Activated naive CD4-positive, alpha-beta T cell treated with anti-CD3 and anti-CD28 coated beads, Interleukin-2, amount 10 ng/mL, durations not matched to agents 7 days and 5 days (primary cell): Measurements from ENCODE around the gene SLC18A2.

Experiments used
- CTCF ChIA-PET: fragments of 350-600 bp; sonication (Branson Sonifier 250); formaldehyde crosslinking; loops from one replicate; lab custom pipeline; 2021; ENCODE audit warnings: antibody characterized with exemption; lab: Charles Lee
- DNase-seq: peaks from one replicate; pipeline ENCODE4 v3.0.0-alpha.2; 2020
- H3K27ac Mint-ChIP-seq: one replicate; pipeline ENCODE4 v1.8.0; 2021; ENCODE audit warnings: mild to moderate bottlenecking, moderate library complexity, mixed read lengths
- H3K27me3 Mint-ChIP-seq: one replicate; pipeline ENCODE4 v1.8.0; 2021; ENCODE audit warnings: mild to moderate bottlenecking, mixed read lengths
- H3K36me3 Mint-ChIP-seq: one replicate; pipeline ENCODE4 v1.8.0; 2021; ENCODE audit warnings: mixed read lengths
- H3K4me1 Mint-ChIP-seq: one replicate; pipeline ENCODE4 v1.8.0; 2021; ENCODE audit warnings: mixed read lengths
- H3K4me3 Mint-ChIP-seq: one replicate; pipeline ENCODE4 v1.8.0; 2021; ENCODE audit warnings: mild to moderate bottlenecking, moderate library complexity, mixed read lengths
- H3K9me3 Mint-ChIP-seq: one replicate; pipeline ENCODE4 v1.8.0; 2021; ENCODE audit warnings: mixed read lengths

Gene SLC18A2

GRCh38 chr10:117240621-117241529 lies at the start of gene SLC18A2:
TSS of gene SLC18A2 (plus strand) at chr10:117241114. CDS start at chr10:117241694, 580 bp downstream.
- no peak within 1 kb of the TSS for H3K27ac Mint-ChIP-seq
- peaks cover 3% of the 10 kb centered on the region for H3K4me1 Mint-ChIP-seq
- H3K36me3 Mint-ChIP-seq: no peaks in the 10 kb centered on the region
- DNase-seq: no peak
- H3K4me3 Mint-ChIP-seq: no peak within 1 kb of the TSS
- H3K27me3 Mint-ChIP-seq: peaks cover 78% of the 10 kb centered on the region
- CTCF ChIA-PET: no interaction called here
- H3K9me3 Mint-ChIP-seq: no peaks in the 10 kb centered on the region

- H3K27me3 Mint-ChIP-seq: no peaks in the 10 kb centered on the region
Observed at GRCh38 chr10:117197189-117197588, 43.7 kb upstream of the SLC18A2 start, which contains the start of gene KCNK18. TSS of gene KCNK18 (plus strand) at chr10:117197489. CDS start at chr10:117197489, 0 bp downstream.

GRCh38 chr10:117198088-117198487 lies 42.8 kb upstream of the SLC18A2 start:
- no peak for DNase-seq
- H3K4me3 Mint-ChIP-seq: no peak overlapping the region
- H3K27ac Mint-ChIP-seq: no peak overlapping the region
- no peaks in the 10 kb centered on the region for H3K27me3 Mint-ChIP-seq
- CTCF ChIA-PET: no interaction called here
- H3K36me3 Mint-ChIP-seq: no peaks in the 10 kb centered on the region
- H3K4me1 Mint-ChIP-seq: no peaks in the 10 kb centered on the region
- H3K9me3 Mint-ChIP-seq: no peaks in the 10 kb centered on the region

More at GRCh38 chr10:117197189-117197588, 43.7 kb upstream of the SLC18A2 start, which contains the start of gene KCNK18:
- Mint-ChIP-seq H3K36me3 (no peaks in the 10 kb centered on the region), H3K4me1 (no peaks in the 10 kb centered on the region), H3K9me3 (no peaks in the 10 kb centered on the region), H3K4me3 (no peak within 1 kb of the TSS), H3K27ac (no peak within 1 kb of the TSS)
- no peak for DNase-seq
- CTCF ChIA-PET: interaction anchor here (0.6 kb wide), 1 partner anchor 617 kb away, joined by 3 read pairs; no protein-coding TSS in a partner anchor

GRCh38 chr10:117201826-117202225 lies 39.1 kb upstream of the SLC18A2 start:
- DNase-seq: no peak
- no peaks in the 10 kb centered on the region for H3K27me3 Mint-ChIP-seq
- no peak overlapping the region for H3K27ac Mint-ChIP-seq
- H3K36me3 Mint-ChIP-seq: no peaks in the 10 kb centered on the region
- H3K4me3 Mint-ChIP-seq: no peak overlapping the region
- CTCF ChIA-PET: interaction anchor here (1.2 kb wide), 1 partner anchor 15 kb away, joined by 3 read pairs; no protein-coding TSS in a partner anchor
- no peaks in the 10 kb centered on the region for H3K9me3 Mint-ChIP-seq
- H3K4me1 Mint-ChIP-seq: no peaks in the 10 kb centered on the region

GRCh38 chr10:117204316-117204715 lies 36.6 kb upstream of the SLC18A2 start:
- DNase-seq: peak; percentile 5
- CTCF ChIA-PET: interaction anchor here (1.4 kb wide), 1 partner anchor 12 kb away, joined by 5 read pairs; no protein-coding TSS in a partner anchor
- H3K36me3 Mint-ChIP-seq: no peaks in the 10 kb centered on the region
- H3K4me1 Mint-ChIP-seq: no peaks in the 10 kb centered on the region
- H3K4me3 Mint-ChIP-seq: no peak overlapping the region
- no peaks in the 10 kb centered on the region for H3K9me3 Mint-ChIP-seq
- no peak overlapping the region for H3K27ac Mint-ChIP-seq
- peaks cover 4% of the 10 kb centered on the region for H3K27me3 Mint-ChIP-seq

- CTCF ChIA-PET: interaction anchor here (1.1 to 1.4 kb wide), 2 partner anchors 14 to 38 kb away, joined by 3 read pairs; no protein-coding TSS in a partner anchor
- DNase-seq: no peak
- Mint-ChIP-seq H3K27me3 (peaks cover 49% of the 10 kb centered on the region), H3K4me3 (no peak overlapping the region), H3K4me1 (peaks cover 4% of the 10 kb centered on the region), H3K27ac (no peak overlapping the region), H3K9me3 (peaks cover 5% of the 10 kb centered on the region), H3K36me3 (no peaks in the 10 kb centered on the region)
Observed at GRCh38 chr10:117212176-117212575, 28.7 kb upstream of the SLC18A2 start.

GRCh38 chr10:117214401-117214800 lies 26.5 kb upstream of the SLC18A2 start:
- H3K9me3 Mint-ChIP-seq: peaks cover 5% of the 10 kb centered on the region
- CTCF ChIA-PET: interaction anchor here (3.3 to 5.2 kb wide), 2 partner anchors 104 to 108 kb away, joined by 14 to 102 read pairs; no protein-coding TSS in a partner anchor
- no peak for DNase-seq
- H3K36me3 Mint-ChIP-seq: no peaks in the 10 kb centered on the region
- H3K4me3 Mint-ChIP-seq: no peak overlapping the region
- peaks cover 8% of the 10 kb centered on the region for H3K4me1 Mint-ChIP-seq
- H3K27ac Mint-ChIP-seq: no peak overlapping the region
- H3K27me3 Mint-ChIP-seq: peaks cover 61% of the 10 kb centered on the region

- H3K4me1 Mint-ChIP-seq: peaks cover 8% of the 10 kb centered on the region
- CTCF ChIA-PET: interaction anchor here (3.3 to 5.2 kb wide), 3 partner anchors 72 to 108 kb away, joined by 11 to 102 read pairs (median 14); no protein-coding TSS in a partner anchor
- peaks cover 5% of the 10 kb centered on the region for H3K9me3 Mint-ChIP-seq
- no peaks in the 10 kb centered on the region for H3K36me3 Mint-ChIP-seq
- no peak for DNase-seq
- H3K27me3 Mint-ChIP-seq: peaks cover 56% of the 10 kb centered on the region
- H3K4me3 Mint-ChIP-seq: no peak overlapping the region
- H3K27ac Mint-ChIP-seq: no peak overlapping the region
Observed at GRCh38 chr10:117215079-117215478, 25.8 kb upstream of the SLC18A2 start.

- Mint-ChIP-seq H3K4me1 (peaks cover 8% of the 10 kb centered on the region), H3K36me3 (no peaks in the 10 kb centered on the region), H3K4me3 (no peak overlapping the region), H3K27me3 (peaks cover 56% of the 10 kb centered on the region), H3K9me3 (peaks cover 5% of the 10 kb centered on the region), H3K27ac (no peak overlapping the region)
- CTCF ChIA-PET: interaction anchor here (0.6 to 5.2 kb wide), 36 partner anchors 9 to 534 kb away, joined by 3 to 102 read pairs (median 4); no protein-coding TSS in a partner anchor
- DNase-seq: no peak
Observed at GRCh38 chr10:117216028-117216427, 24.9 kb upstream of the SLC18A2 start.

GRCh38 chr10:117216611-117217195 lies 24.2 kb upstream of the SLC18A2 start:
- Mint-ChIP-seq H3K36me3 (no peaks in the 10 kb centered on the region), H3K9me3 (peaks cover 5% of the 10 kb centered on the region), H3K27me3 (peaks cover 56% of the 10 kb centered on the region)

GRCh38 chr10:117217196-117217761 lies 23.6 kb upstream of the SLC18A2 start:
- peak; percentile 45 for DNase-seq
- Mint-ChIP-seq H3K4me1 (peaks cover 8% of the 10 kb centered on the region), H3K27ac (no peak overlapping the region), H3K27me3 (peaks cover 56% of the 10 kb centered on the region), H3K36me3 (no peaks in the 10 kb centered on the region), H3K4me3 (peak overlapping the region; percentile 65), H3K9me3 (no peaks in the 10 kb centered on the region)
- CTCF ChIA-PET: interaction anchor here (0.7 to 5.2 kb wide), 34 partner anchors 10 to 535 kb away, joined by 3 to 102 read pairs (median 4); no protein-coding TSS in a partner anchor

More at GRCh38 chr10:117216611-117217195, 24.2 kb upstream of the SLC18A2 start:
- CTCF ChIA-PET: interaction anchor here (0.6 to 5.2 kb wide), 42 partner anchors 10 to 535 kb away, joined by 3 to 102 read pairs (median 4); no protein-coding TSS in a partner anchor
- peak; percentile 72 for DNase-seq
- Mint-ChIP-seq H3K27ac (no peak overlapping the region), H3K4me1 (peaks cover 8% of the 10 kb centered on the region), H3K4me3 (peak overlapping the region; percentile 65)

GRCh38 chr10:117218654-117219053 lies 22.3 kb upstream of the SLC18A2 start:
- CTCF ChIA-PET: interaction anchor here (1.2 to 5.2 kb wide), 3 partner anchors 31 to 314 kb away, joined by 3 to 102 read pairs (median 5); no protein-coding TSS in a partner anchor
- Mint-ChIP-seq H3K27me3 (peaks cover 49% of the 10 kb centered on the region), H3K4me3 (no peak overlapping the region), H3K27ac (no peak overlapping the region), H3K9me3 (no peaks in the 10 kb centered on the region), H3K36me3 (no peaks in the 10 kb centered on the region), H3K4me1 (peaks cover 8% of the 10 kb centered on the region)
- no peak for DNase-seq

GRCh38 chr10:117221156-117221711 lies 19.7 kb upstream of the SLC18A2 start:
- H3K36me3 Mint-ChIP-seq: no peaks in the 10 kb centered on the region
- DNase-seq: peak; percentile 4
- H3K9me3 Mint-ChIP-seq: no peaks in the 10 kb centered on the region
- no peak overlapping the region for H3K27ac Mint-ChIP-seq
- H3K4me3 Mint-ChIP-seq: no peak overlapping the region
- H3K4me1 Mint-ChIP-seq: peaks cover 8% of the 10 kb centered on the region
- peaks cover 25% of the 10 kb centered on the region for H3K27me3 Mint-ChIP-seq
- CTCF ChIA-PET: no interaction called here
